DND-41 (cell line): ENCODE measurements around the gene GPR27.

Source experiments
- ATAC-seq: fragments of 200-7000 bp; cut with Tn5 transposase; 3 replicates; pipeline ENCODE4 v1.9.1; 2021; ENCODE audit warnings: low read depth; ENCODE audit not compliant: insufficient read depth
- DNase-seq: peaks from one replicate; pipeline ENCODE4 v3.0.0-alpha.2; 2020
- H2AFZ ChIP-seq: 2 replicates; pipeline ENCODE4 v1.6.0; 2012; ENCODE audit warnings: low read depth, low read length
- H3K27ac ChIP-seq: 2 replicates; pipeline ENCODE4 v1.5.1; 2012; ENCODE audit warnings: low read length, inconsistent platforms
- H3K27me3 ChIP-seq: fragments of 200-600 bp; sonication (generic); 2 replicates; pipeline ENCODE4 v1.6.0; 2012; ENCODE audit warnings: low read length, mild to moderate bottlenecking, inconsistent platforms; ENCODE audit not compliant: insufficient read depth, poor library complexity
- H3K36me3 ChIP-seq: 2 replicates; pipeline ENCODE4 v1.5.1; 2012; ENCODE audit warnings: low read length, inconsistent platforms; ENCODE audit not compliant: insufficient read depth
- H3K4me1 ChIP-seq: 2 replicates; pipeline ENCODE4 v1.5.1; 2012; ENCODE audit warnings: mild to moderate bottlenecking, low read length; ENCODE audit not compliant: insufficient read depth
- H3K4me2 ChIP-seq: 2 replicates; pipeline ENCODE4 v1.6.0; 2012; ENCODE audit warnings: mild to moderate bottlenecking, moderate library complexity, low read length, inconsistent platforms; ENCODE audit not compliant: insufficient read depth
- H3K4me3 ChIP-seq, 2 experiments: fragments of 200-600 bp in 1 of 2; shearing (Covaris generic) in 1 of 2; 2 replicates each; pipeline ENCODE4 v1.5.1; 2012 to 2016; ENCODE audit warnings: inconsistent platforms in 2 of 2, low read length in 2 of 2, mild to moderate bottlenecking in 2 of 2, low read depth in 1 of 2, moderate library complexity in 1 of 2
- H3K79me2 ChIP-seq: 2 replicates; pipeline ENCODE4 v1.6.0; 2012; ENCODE audit warnings: low read length, inconsistent platforms; ENCODE audit not compliant: insufficient read depth
- H3K9ac ChIP-seq: 2 replicates; pipeline ENCODE4 v1.6.0; 2012; ENCODE audit warnings: low read depth, mild to moderate bottlenecking, inconsistent platforms, low read length, moderate library complexity
- H3K9me3 ChIP-seq: 2 replicates; pipeline ENCODE4 v1.5.1; 2012; ENCODE audit warnings: low read length, moderate library complexity, mild to moderate bottlenecking, inconsistent platforms; ENCODE audit not compliant: insufficient read depth, severe bottlenecking
- H4K20me1 ChIP-seq: 2 replicates; pipeline ENCODE4 v1.6.0; 2012; ENCODE audit warnings: low read length; ENCODE audit not compliant: insufficient read depth
- EZH2 ChIP-seq: IDR thresholded peaks from 3 replicates; pipeline ENCODE4 v1.6.1; 2012; ENCODE audit warnings: borderline replicate concordance, low read depth, mild to moderate bottlenecking, moderate library complexity, low read length, inconsistent platforms; ENCODE audit not compliant: severe bottlenecking
- TF ChIP-seq, protein P1 (sequence below): IDR thresholded peaks from 2 replicates; pipeline ENCODE4 v1.5.1; 2012; ENCODE audit warnings: borderline replicate concordance, low read length, moderate library complexity, mild to moderate bottlenecking; ENCODE audit not compliant: poor library complexity, severe bottlenecking; ENCODE audit errors: extremely low read depth

GPR27 gene

DNA sequence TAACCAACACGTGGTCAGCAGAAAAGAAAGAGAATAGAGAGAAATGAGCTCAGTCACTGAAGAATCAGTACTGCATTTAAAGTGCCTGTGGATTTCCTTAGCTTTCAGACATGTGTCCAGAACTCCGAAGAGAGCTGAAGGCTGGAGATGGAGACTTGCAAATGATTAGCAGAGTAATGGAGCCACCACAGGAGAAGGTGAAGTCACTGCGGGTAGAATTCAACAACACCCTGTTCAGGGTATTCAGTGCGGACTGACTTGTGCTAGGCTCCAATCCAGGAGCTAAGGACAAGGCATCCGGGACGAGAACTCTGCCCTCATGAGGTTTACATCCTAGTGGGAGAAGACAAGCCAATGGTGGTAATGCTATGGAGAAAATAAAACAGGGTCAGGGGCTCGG, 32.7 kb upstream of the GPR27 start:
- H3K79me2 ChIP-seq: no peaks in the 10 kb centered on the region
- peaks cover 22% of the 10 kb centered on the region for H3K4me1 ChIP-seq
- H2AFZ ChIP-seq: no peak overlapping the region
- peaks cover 7% of the 10 kb centered on the region for H4K20me1 ChIP-seq
- H3K27ac ChIP-seq: no peak overlapping the region
- H3K36me3 ChIP-seq: no peaks in the 10 kb centered on the region
- no peak overlapping the region for H3K9ac ChIP-seq
- peaks cover 55% of the 10 kb centered on the region for H3K27me3 ChIP-seq
- H3K4me2 ChIP-seq: no peak overlapping the region
- DNase-seq (no peak), ATAC-seq (no peak)
- H3K9me3 ChIP-seq: no peaks in the 10 kb centered on the region
- H3K4me3 ChIP-seq: no peak overlapping the region
- TF ChIP-seq, protein P1, sequence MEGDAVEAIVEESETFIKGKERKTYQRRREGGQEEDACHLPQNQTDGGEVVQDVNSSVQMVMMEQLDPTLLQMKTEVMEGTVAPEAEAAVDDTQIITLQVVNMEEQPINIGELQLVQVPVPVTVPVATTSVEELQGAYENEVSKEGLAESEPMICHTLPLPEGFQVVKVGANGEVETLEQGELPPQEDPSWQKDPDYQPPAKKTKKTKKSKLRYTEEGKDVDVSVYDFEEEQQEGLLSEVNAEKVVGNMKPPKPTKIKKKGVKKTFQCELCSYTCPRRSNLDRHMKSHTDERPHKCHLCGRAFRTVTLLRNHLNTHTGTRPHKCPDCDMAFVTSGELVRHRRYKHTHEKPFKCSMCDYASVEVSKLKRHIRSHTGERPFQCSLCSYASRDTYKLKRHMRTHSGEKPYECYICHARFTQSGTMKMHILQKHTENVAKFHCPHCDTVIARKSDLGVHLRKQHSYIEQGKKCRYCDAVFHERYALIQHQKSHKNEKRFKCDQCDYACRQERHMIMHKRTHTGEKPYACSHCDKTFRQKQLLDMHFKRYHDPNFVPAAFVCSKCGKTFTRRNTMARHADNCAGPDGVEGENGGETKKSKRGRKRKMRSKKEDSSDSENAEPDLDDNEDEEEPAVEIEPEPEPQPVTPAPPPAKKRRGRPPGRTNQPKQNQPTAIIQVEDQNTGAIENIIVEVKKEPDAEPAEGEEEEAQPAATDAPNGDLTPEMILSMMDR: no peak
- TF ChIP-seq EZH2: no peak

DNA sequence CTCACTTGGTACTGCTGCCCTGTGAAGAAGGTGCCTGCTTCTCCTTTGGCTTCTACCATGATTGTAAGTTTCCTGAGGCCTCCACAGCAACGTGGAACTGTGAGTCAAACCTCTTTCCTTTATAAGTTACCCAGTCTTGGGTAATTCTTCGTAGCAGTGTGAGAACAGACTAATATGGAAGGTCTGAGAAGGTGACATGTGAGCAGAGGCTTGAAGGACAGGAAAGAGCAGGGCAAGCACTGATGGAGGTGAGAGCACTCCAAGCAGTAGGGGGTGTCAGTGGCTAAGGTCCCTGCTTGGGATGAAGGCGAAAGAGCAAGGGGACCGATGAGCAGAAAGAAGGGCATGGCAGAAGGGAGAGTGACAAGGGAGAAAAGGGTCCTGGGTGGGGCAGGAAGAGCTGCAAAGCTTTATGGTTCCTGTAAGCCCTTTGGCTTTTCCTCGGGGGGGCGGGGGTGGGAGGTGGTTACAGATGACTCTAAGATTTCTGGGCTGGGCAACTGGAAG, 32.0 kb upstream of the GPR27 start:
- Histone ChIP-seq H3K9ac (no peak overlapping the region), H3K79me2 (no peaks in the 10 kb centered on the region), H3K36me3 (no peaks in the 10 kb centered on the region), H2AFZ (no peak overlapping the region), H3K4me2 (no peak overlapping the region), H3K27me3 (peaks cover 62% of the 10 kb centered on the region), H3K27ac (no peak overlapping the region), H3K4me1 (peaks cover 27% of the 10 kb centered on the region), H3K9me3 (no peaks in the 10 kb centered on the region), H3K4me3 (no peak overlapping the region), H4K20me1 (peaks cover 7% of the 10 kb centered on the region)
- ATAC-seq: no peak
- no peak for DNase-seq
- TF ChIP-seq EZH2: no peak
- TF ChIP-seq, protein P1: no peak

DNA sequence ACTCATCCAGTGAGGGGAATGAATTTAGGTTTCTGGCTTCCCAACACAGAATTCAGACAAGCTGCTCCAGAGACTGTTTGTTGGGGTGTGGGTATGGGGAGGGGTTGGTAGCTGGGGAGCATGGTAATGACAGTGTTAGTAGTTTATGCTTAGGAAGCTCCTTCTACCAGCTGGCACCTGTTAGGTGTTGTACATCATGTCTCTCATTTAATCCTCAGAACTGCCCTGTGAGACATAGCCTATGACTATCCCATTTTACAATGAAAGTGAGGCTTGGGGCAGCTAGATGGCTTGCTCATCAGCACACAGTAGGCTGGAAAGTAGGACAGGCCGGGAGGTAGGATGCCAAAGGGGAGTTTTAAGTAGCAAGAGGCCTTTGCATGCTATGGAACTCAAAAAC, 31.0 kb upstream of the GPR27 start:
- TF ChIP-seq, protein P1: no peak
- no peak for TF ChIP-seq EZH2
- Histone ChIP-seq H4K20me1 (peaks cover 7% of the 10 kb centered on the region), H3K36me3 (no peaks in the 10 kb centered on the region), H3K4me3 (no peak overlapping the region), H2AFZ (no peak overlapping the region), H3K9me3 (no peaks in the 10 kb centered on the region), H3K9ac (no peak overlapping the region), H3K4me2 (no peak overlapping the region), H3K27me3 (peaks cover 65% of the 10 kb centered on the region), H3K27ac (no peak overlapping the region), H3K4me1 (peaks cover 27% of the 10 kb centered on the region), H3K79me2 (no peaks in the 10 kb centered on the region)
- ATAC-seq (no peak), DNase-seq (no peak)
